CD4-positive, alpha-beta T cell (primary cell): ENCODE results near the gene NOTCH1. TPM values are rescaled to one million over a fixed set of nuclear protein-coding genes. Genes with fewer than 3 reads are reported as not detected.

Experiments
- ATAC-seq: fragments of 200-7000 bp; cut with Tn5 transposase; one replicate; pipeline ENCODE4 v1.10.0; 2022; ENCODE audit warnings: mild to moderate bottlenecking; ENCODE audit not compliant: poor library complexity
- CTCF ChIA-PET: fragments of 350-600 bp; sonication (Branson Sonifier 250); formaldehyde crosslinking; loops from one replicate; lab custom pipeline; 2021; ENCODE audit warnings: antibody characterized with exemption, inconsistent platforms; lab: Charles Lee
- POLR2A ChIA-PET: fragments of 350-600 bp; sonication (Branson Sonifier 250); formaldehyde crosslinking; loops from one replicate; lab custom pipeline; 2021; ENCODE audit warnings: antibody characterized with exemption, inconsistent platforms; lab: Charles Lee
- DNase-seq, 14 experiments: peaks; one replicate each; pipeline ENCODE4 v3.0.0-alpha.2; 2013 to 2020; ENCODE audit warnings: mixed read lengths in 2 of 14
- H3K27ac ChIP-seq, 2 donors: one replicate each; pipeline versions ENCODE4 v1.5.1 to v1.7.0; 2013; ENCODE audit warnings: low read length in 2 of 2, low read depth in 1 of 2, mild to moderate bottlenecking in 1 of 2
- H3K27me3 ChIP-seq, 2 experiments: 1 replicate in 1 of 2; 2 replicates in 1 of 2; pipeline versions ENCODE4 v1.6.1 to v1.7.0; 2013; ENCODE audit warnings: low read length in 2 of 2, control low read depth in 1 of 2, mild to moderate bottlenecking in 1 of 2, moderate library complexity in 1 of 2; ENCODE audit not compliant: insufficient read depth in 2 of 2, control insufficient read depth in 1 of 2
- H3K36me3 ChIP-seq: one replicate; pipeline ENCODE4 v1.6.1; 2013; ENCODE audit warnings: low read length, control low read depth; ENCODE audit not compliant: insufficient read depth
- H3K4me1 ChIP-seq: one replicate; pipeline ENCODE4 v1.6.1; 2013; ENCODE audit warnings: low read length, control low read depth; ENCODE audit not compliant: insufficient read depth
- H3K4me3 ChIP-seq: one replicate; pipeline ENCODE4 v1.5.1; 2013; ENCODE audit warnings: mild to moderate bottlenecking, low read length, moderate library complexity
- H3K9me3 ChIP-seq, 2 experiments: 1 replicate in 1 of 2; 2 replicates in 1 of 2; pipeline versions ENCODE4 v1.6.1 to v1.7.0; 2013; ENCODE audit warnings: low read length in 2 of 2, mild to moderate bottlenecking in 2 of 2, control low read depth in 1 of 2, moderate library complexity in 1 of 2; ENCODE audit not compliant: control insufficient read depth in 1 of 2, insufficient read depth in 1 of 2
- H3K27ac Mint-ChIP-seq: one replicate; pipeline ENCODE4 v1.8.0; 2020; ENCODE audit warnings: mixed read lengths
- H3K27me3 Mint-ChIP-seq: one replicate; pipeline ENCODE4 v1.8.0; 2021; ENCODE audit warnings: mixed read lengths
- H3K36me3 Mint-ChIP-seq: one replicate; pipeline ENCODE4 v1.8.0; 2021; ENCODE audit warnings: low read depth, mixed read lengths
- H3K4me1 Mint-ChIP-seq: one replicate; pipeline ENCODE4 v1.8.0; 2021; ENCODE audit warnings: low read depth, mixed read lengths
- H3K4me3 Mint-ChIP-seq: one replicate; pipeline ENCODE4 v1.8.0; 2020; ENCODE audit warnings: mild to moderate bottlenecking, mixed read lengths
- H3K9me3 Mint-ChIP-seq: one replicate; pipeline ENCODE4 v1.8.0; 2020; ENCODE audit warnings: mixed read lengths
- intact Hi-C, 2 experiments: fragments of 100-400 bp; cut with DNase I in 1 of 2; cut with micrococcal nuclease in 1 of 2; formaldehyde crosslinking; loops; one replicate each; pipeline versions ENCODE4 v1.15.1 to v1.9.0; 2023 to 2025; cut with DNase I, micrococcal nuclease
- total RNA-seq, 174 experiments: library from RNA in 2 of 174; stranded (reverse) in 2 of 174; gene quantifications; one replicate each; pipeline ENCODE4 v1.2.3 and lab custom pipeline; 2021 to 2026
- TF ChIP-seq, protein P1 (sequence below): fragments of 200-600 bp; IDR thresholded peaks from one replicate; pipeline ENCODE4 v1.8.0; 2022; ENCODE audit warnings: antibody characterized with exemption, mild to moderate bottlenecking

Gene NOTCH1
- total RNA-seq, 2 experiments from 2014 or later: 30.8 to 34.2 TPM

DNA sequence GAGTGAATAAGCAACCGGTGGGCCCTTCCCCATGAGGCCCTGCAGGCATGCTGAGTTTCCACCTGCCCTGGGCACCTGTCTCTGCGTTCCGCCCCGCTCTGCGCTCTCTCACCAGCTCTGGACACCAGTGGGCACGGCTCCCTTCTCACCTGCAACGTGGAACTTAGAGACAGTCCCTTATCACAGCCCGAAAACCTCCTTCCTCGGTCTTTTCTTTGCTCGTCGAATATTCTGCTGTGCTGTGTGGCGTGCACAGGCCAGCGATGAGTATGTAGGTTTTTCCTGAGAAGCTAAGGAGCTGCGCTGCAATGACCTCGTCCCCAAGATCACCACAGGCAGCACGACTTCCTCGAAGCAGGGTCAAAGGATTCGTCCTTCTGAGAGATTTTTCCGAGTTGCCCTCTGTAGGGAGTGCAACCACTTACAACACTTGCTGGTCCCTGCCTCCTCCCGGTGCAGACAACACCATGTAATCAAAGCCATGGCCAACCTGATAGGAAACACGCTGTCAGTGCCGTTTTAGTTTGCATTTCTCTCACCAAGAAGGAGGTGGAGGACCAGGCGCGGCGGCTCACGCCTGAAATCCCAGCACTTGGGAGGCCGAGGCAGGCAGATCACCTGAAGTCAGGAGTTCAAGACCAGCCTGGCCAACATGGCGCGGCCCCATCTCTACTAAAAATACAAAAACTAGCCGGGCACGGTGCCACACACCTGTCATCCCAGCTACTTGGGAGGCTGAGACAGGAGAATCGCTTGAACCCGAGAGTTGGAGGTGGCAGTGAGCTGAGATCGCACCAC, 27.2 kb upstream of the NOTCH1 start:
- no peaks in the 10 kb centered on the region for H3K36me3 ChIP-seq
- Mint-ChIP-seq H3K4me1 (no peaks in the 10 kb centered on the region), H3K27ac (no peak overlapping the region), H3K36me3 (no peaks in the 10 kb centered on the region), H3K27me3 (no peaks in the 10 kb centered on the region), H3K9me3 (no peaks in the 10 kb centered on the region), H3K4me3 (no peak overlapping the region)
- CTCF ChIA-PET: no interaction called here
- TF ChIP-seq, protein P1, sequence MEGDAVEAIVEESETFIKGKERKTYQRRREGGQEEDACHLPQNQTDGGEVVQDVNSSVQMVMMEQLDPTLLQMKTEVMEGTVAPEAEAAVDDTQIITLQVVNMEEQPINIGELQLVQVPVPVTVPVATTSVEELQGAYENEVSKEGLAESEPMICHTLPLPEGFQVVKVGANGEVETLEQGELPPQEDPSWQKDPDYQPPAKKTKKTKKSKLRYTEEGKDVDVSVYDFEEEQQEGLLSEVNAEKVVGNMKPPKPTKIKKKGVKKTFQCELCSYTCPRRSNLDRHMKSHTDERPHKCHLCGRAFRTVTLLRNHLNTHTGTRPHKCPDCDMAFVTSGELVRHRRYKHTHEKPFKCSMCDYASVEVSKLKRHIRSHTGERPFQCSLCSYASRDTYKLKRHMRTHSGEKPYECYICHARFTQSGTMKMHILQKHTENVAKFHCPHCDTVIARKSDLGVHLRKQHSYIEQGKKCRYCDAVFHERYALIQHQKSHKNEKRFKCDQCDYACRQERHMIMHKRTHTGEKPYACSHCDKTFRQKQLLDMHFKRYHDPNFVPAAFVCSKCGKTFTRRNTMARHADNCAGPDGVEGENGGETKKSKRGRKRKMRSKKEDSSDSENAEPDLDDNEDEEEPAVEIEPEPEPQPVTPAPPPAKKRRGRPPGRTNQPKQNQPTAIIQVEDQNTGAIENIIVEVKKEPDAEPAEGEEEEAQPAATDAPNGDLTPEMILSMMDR: no peak
- no peak for DNase-seq
- peaks cover 0 to under 1% of the 10 kb centered on the region in 2 experiments for H3K9me3 ChIP-seq
- no peaks in the 10 kb centered on the region for H3K27me3 ChIP-seq
- no peak overlapping the region for H3K27ac ChIP-seq
- no peak for ATAC-seq
- POLR2A ChIA-PET: no interaction called here
- H3K4me3 ChIP-seq: no peak overlapping the region
- intact Hi-C loops: no loop called here
- H3K4me1 ChIP-seq: no peaks in the 10 kb centered on the region

- DNase-seq (peak in 1 of 14 experiments; percentile 38), ATAC-seq (no peak)
- no peaks in the 10 kb centered on the region for H3K36me3 Mint-ChIP-seq
- H3K4me3 Mint-ChIP-seq: no peak overlapping the region
- Histone ChIP-seq H3K4me1 (no peaks in the 10 kb centered on the region), H3K4me3 (no peak overlapping the region), H3K27ac (no peak overlapping the region), H3K27me3 (no peaks in the 10 kb centered on the region), H3K36me3 (no peaks in the 10 kb centered on the region), H3K9me3 (no peaks in the 10 kb centered on the region)
- no peaks in the 10 kb centered on the region for H3K9me3 Mint-ChIP-seq
- H3K4me1 Mint-ChIP-seq: no peaks in the 10 kb centered on the region
- intact Hi-C loops: no loop called here
- no peak overlapping the region for H3K27ac Mint-ChIP-seq
- ChIA-PET CTCF (no interaction called here), POLR2A (no interaction called here)
- TF ChIP-seq, protein P1: no peak
- no peaks in the 10 kb centered on the region for H3K27me3 Mint-ChIP-seq
Observed at GRCh38 chr9:136572003-136572827, 26.4 kb upstream of the NOTCH1 start.

DNA sequence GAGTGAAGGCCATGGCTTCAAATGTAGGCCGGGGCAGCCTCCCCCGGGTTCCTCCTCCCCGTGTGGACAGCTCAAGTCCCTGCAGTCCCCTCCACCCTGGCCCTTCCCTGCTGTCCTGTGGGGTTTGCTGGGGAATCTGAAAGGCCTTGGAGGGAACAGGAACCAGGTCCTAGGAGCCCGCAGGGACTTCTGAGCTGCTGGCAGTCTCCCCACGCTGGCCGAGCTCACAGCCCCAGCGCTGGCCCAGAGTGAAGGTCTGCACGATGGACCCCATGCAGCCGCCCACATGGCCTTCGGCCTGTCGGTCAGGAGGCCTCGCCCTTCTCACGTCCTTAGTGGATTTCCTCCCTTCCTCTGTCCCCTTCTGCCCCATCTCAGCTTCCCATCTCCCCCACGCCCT, 25.7 kb upstream of the NOTCH1 start:
- Mint-ChIP-seq H3K27me3 (no peaks in the 10 kb centered on the region), H3K36me3 (no peaks in the 10 kb centered on the region), H3K27ac (no peak overlapping the region), H3K9me3 (no peaks in the 10 kb centered on the region), H3K4me1 (no peaks in the 10 kb centered on the region), H3K4me3 (no peak overlapping the region)
- CTCF ChIA-PET: no interaction called here
- Histone ChIP-seq H3K27ac (no peak overlapping the region), H3K36me3 (no peaks in the 10 kb centered on the region), H3K9me3 (no peaks in the 10 kb centered on the region), H3K27me3 (no peaks in the 10 kb centered on the region), H3K4me3 (no peak overlapping the region), H3K4me1 (no peaks in the 10 kb centered on the region)
- TF ChIP-seq, protein P1: no peak
- intact Hi-C loops: no loop called here
- ATAC-seq (no peak), DNase-seq (no peak)
- POLR2A ChIA-PET: no interaction called here
